ENCODE results near the gene CXXC4.

Gene CXXC4

DNA sequence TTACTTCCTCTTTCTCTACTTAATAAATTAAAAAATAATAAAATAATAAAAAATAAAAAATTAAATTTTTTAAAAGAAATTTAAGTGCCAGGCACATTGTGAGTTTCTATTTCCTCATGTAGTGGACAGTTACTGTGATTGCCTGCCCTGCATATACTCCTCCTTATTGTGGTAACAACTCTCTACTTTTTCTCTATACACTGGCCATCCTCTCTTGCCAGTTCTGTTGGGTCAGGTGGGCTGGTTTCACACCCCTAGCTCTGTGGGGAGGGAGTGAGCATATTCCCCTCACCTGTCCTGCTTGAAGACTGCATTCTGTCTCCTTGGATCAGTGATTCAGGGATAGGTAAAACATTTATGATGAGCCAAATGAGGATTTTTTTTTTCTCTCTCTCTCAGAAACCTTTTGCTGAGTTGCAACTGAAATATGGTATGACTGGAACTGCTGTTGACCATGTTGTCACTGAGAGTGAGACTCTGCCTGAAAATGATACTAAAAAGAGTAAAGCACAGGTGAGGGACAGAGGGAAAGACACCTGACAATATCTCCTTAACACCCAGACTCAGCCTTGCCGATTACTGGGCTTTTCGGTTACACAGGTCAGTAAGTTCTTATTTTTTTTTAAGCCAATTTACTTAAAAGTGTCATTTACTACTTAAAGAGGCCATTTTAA lies 37.2 kb downstream of the CXXC4 start:
- no peak for DNase-seq (ENCODE audit: low read depth, low spot score)
- WGBS (ENCODE audit: insufficient coverage, insufficient read length), result no CpG with 5 or more reads among the region's 2 CpGs
- Histone ChIP-seq H3K4me3 (ENCODE audit: low read length) (no peak overlapping the region), H3K27me3 (ENCODE audit: control insufficient read depth, insufficient read depth, low read length) (no peaks in the 10 kb centered on the region), H3K9me3 (ENCODE audit: control insufficient read depth, insufficient read depth, low read length) (no peaks in the 10 kb centered on the region), H3K4me1 (ENCODE audit: control insufficient read depth, insufficient read depth, low read length) (no peaks in the 10 kb centered on the region), H3K27ac (ENCODE audit: low read length) (no peak overlapping the region), H3K36me3 (ENCODE audit: control insufficient read depth, insufficient read depth, low read length) (no peaks in the 10 kb centered on the region)

DNA sequence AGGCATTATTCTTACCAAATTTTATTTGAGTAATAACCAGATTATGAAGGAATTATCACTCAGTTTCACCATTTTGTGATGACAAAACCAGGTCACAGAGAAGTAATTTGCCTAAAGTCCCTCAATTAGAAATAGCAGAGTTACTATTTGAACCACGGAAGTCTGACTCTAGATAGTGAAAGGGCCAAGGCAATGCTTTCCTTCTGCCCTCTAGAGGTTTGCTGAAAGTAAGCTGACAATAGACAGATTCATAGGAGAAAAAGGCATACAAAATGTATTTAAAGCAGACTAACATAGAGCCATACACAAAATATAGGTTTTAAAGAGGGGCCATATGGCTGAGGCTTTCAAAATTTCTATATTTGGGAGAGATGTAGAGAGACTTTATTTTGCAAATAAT lies 43.1 kb downstream of the CXXC4 start:
- no CpG with 5 or more reads among the region's 1 CpG for WGBS (ENCODE audit: insufficient coverage, insufficient read length)
- H3K4me3 ChIP-seq (ENCODE audit: low read length), result no peak overlapping the region
- no peak for DNase-seq (ENCODE audit: low read depth, low spot score)
- H3K4me1 ChIP-seq (ENCODE audit: control insufficient read depth, insufficient read depth, low read length), result peaks cover under 1% of the 10 kb centered on the region; the same call in 1 of the 2 replicates
- no peaks in the 10 kb centered on the region for H3K9me3 ChIP-seq (ENCODE audit: control insufficient read depth, insufficient read depth, low read length)
- H3K27ac ChIP-seq (ENCODE audit: low read length), result no peak overlapping the region
- no peaks in the 10 kb centered on the region for H3K27me3 ChIP-seq (ENCODE audit: control insufficient read depth, insufficient read depth, low read length)
- no peaks in the 10 kb centered on the region for H3K36me3 ChIP-seq (ENCODE audit: control insufficient read depth, insufficient read depth, low read length)

DNA sequence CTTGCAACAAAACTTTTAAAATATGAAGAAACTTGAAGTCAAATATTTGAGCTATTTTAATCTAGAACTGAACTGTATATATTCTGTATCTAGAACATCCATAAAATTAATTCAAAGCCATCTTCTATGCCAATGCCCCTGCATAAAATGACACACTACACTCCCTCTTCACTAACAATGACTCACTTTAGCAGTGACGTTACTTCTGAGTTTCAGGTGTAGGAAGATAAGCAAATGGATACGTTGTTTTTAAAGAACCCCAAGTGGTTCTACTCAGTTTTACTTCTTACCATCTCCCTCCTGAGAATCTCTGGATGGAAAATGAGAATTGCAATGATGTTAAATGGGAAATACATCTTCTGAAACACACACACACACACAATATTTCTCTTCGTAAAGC lies 45.2 kb downstream of the CXXC4 start:
- Histone ChIP-seq H3K36me3 (ENCODE audit: control insufficient read depth, insufficient read depth, low read length) (no peaks in the 10 kb centered on the region), H3K9me3 (ENCODE audit: control insufficient read depth, insufficient read depth, low read length) (no peaks in the 10 kb centered on the region), H3K27ac (ENCODE audit: low read length) (no peak overlapping the region), H3K27me3 (ENCODE audit: control insufficient read depth, insufficient read depth, low read length) (no peaks in the 10 kb centered on the region), H3K4me3 (ENCODE audit: low read length) (no peak overlapping the region), H3K4me1 (ENCODE audit: control insufficient read depth, insufficient read depth, low read length) (peaks cover 1% of the 10 kb centered on the region; the same call in 1 of the 2 replicates)
- DNase-seq (ENCODE audit: low read depth, low spot score), result no peak
- WGBS (ENCODE audit: insufficient coverage, insufficient read length), result no CpG with 5 or more reads among the region's 3 CpGs

DNA sequence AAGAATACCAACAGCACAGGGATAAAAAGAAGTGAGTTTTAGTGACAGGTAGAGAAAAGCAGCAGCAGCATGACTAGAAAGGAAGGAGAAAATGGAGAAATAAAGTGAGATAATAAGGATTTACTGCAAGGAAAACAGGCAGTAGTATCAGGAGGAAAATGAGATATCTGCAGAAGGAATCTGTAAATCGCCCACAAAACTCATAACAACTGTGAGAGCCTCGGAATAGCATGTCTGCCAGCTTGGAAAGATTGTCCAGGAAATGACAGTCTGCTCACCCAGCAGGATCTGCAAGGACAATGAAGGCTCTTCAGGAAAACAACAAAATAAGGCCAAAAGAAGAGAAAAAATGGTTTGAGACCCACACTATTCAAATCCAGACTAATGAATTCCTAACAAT lies 47.4 kb downstream of the CXXC4 start:
- DNase-seq (ENCODE audit: low read depth, low spot score), result no peak
- Histone ChIP-seq H3K9me3 (ENCODE audit: control insufficient read depth, insufficient read depth, low read length) (no peaks in the 10 kb centered on the region), H3K4me3 (ENCODE audit: low read length) (no peak overlapping the region), H3K4me1 (ENCODE audit: control insufficient read depth, insufficient read depth, low read length) (peaks cover 1% of the 10 kb centered on the region; the same call in 1 of the 2 replicates), H3K27ac (ENCODE audit: low read length) (no peak overlapping the region), H3K36me3 (ENCODE audit: control insufficient read depth, insufficient read depth, low read length) (no peaks in the 10 kb centered on the region), H3K27me3 (ENCODE audit: control insufficient read depth, insufficient read depth, low read length) (no peaks in the 10 kb centered on the region)
- no CpG with 5 or more reads among the region's 2 CpGs for WGBS (ENCODE audit: insufficient coverage, insufficient read length)

DNA sequence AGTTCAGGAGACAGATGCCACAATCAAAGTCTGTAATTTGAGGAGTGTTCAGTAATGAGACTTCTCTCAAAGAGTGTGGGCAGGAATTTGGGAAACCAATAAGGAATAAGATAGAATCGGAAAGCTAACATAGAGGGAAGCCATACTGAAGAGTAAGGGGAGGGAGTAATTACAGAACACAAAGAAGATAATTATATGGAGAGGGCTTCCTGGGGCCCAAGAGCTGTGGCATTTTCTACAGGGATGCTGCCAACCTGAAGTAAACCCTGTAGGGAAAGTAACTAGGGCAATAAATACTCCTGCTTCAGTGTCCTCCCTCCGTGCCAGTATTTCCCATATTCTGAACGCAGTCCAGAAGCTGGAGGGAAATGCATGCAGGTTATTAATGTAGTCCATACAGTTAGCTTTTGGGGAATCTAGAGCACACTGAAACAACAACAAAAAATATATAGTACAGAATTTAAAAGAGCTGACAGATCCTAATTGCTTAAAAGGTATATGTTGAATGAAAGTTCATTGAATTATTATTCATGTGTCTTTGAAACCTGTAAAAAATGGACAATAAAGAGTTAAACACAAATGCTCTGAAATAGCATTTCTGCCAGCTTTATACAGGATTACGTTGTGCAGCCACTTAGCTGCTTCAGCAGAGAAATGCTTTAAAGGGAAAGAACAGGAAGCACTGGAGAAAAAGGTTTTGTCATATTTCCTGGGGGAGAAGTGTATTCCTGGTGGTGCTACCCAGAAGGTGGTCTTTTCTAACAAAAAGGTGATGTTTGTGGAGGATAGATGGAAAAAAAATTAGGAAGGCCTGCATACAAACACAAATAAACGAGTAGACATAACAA lies 48.0 kb downstream of the CXXC4 start:
- no peaks in the 10 kb centered on the region for H3K27me3 ChIP-seq (ENCODE audit: control insufficient read depth, insufficient read depth, low read length)
- no peak for DNase-seq (ENCODE audit: low read depth, low spot score)
- WGBS (ENCODE audit: insufficient coverage, insufficient read length), result no CpG with 5 or more reads among the region's 5 CpGs
- no peak overlapping the region for H3K4me3 ChIP-seq (ENCODE audit: low read length)
- H3K4me1 ChIP-seq (ENCODE audit: control insufficient read depth, insufficient read depth, low read length), result peaks cover 1% of the 10 kb centered on the region; the same call in 1 of the 2 replicates
- H3K27ac ChIP-seq (ENCODE audit: low read length), result no peak overlapping the region
- H3K9me3 ChIP-seq (ENCODE audit: control insufficient read depth, insufficient read depth, low read length), result no peaks in the 10 kb centered on the region
- no peaks in the 10 kb centered on the region for H3K36me3 ChIP-seq (ENCODE audit: control insufficient read depth, insufficient read depth, low read length)

DNA sequence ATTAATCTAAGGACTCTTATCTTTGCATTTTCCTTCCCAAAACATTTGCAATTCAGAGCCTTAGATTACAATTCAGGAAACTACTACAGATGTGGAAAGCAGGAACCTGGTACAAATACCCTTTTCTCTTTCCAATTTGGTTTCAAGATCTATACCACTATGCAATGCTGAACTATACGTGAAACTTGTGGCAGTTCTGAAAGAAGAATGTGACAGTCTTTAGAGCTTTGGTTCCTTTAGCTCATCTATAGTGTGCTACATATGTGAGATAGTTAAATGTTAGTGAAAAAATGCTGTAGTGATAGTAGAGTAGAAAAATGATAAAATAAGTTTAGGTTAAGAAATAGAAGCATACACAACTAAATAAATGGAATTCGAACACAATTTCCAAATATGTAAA lies 50.0 kb downstream of the CXXC4 start:
- Histone ChIP-seq H3K4me3 (ENCODE audit: low read length) (no peak overlapping the region), H3K9me3 (ENCODE audit: control insufficient read depth, insufficient read depth, low read length) (no peaks in the 10 kb centered on the region), H3K27ac (ENCODE audit: low read length) (no peak overlapping the region), H3K36me3 (ENCODE audit: control insufficient read depth, insufficient read depth, low read length) (no peaks in the 10 kb centered on the region), H3K27me3 (ENCODE audit: control insufficient read depth, insufficient read depth, low read length) (no peaks in the 10 kb centered on the region), H3K4me1 (ENCODE audit: control insufficient read depth, insufficient read depth, low read length) (peaks cover 1% of the 10 kb centered on the region; the same call in 1 of the 2 replicates)
- no peak for DNase-seq (ENCODE audit: low read depth, low spot score)
- WGBS (ENCODE audit: insufficient coverage, insufficient read length), result no CpG with 5 or more reads among the region's 2 CpGs

DNA sequence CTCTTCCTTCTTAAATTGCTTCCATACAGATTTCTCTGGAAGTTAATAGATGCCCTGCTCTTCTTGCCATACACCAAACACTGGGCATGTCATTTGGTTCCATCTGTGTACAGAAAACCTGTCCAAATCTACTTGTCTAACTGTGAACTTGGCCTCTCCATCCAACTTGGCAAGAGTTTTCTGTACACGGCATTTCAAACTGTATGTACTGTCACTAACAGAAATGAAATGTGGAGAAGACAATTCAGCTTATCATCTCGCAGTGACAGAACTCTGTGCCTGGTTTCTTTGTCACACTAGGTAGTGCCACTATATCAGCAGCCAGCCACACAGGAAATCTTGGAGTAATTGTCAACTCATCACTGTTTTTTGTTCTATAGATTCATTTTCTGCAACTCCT lies 58.2 kb downstream of the CXXC4 start:
- no peak overlapping the region for H3K4me3 ChIP-seq (ENCODE audit: low read length)
- no peaks in the 10 kb centered on the region for H3K9me3 ChIP-seq (ENCODE audit: control insufficient read depth, insufficient read depth, low read length)
- no CpG with 5 or more reads among the region's 2 CpGs for WGBS (ENCODE audit: insufficient coverage, insufficient read length)
- no peaks in the 10 kb centered on the region for H3K4me1 ChIP-seq (ENCODE audit: control insufficient read depth, insufficient read depth, low read length)
- no peak for DNase-seq (ENCODE audit: low read depth, low spot score)
- no peaks in the 10 kb centered on the region for H3K27me3 ChIP-seq (ENCODE audit: control insufficient read depth, insufficient read depth, low read length)
- H3K36me3 ChIP-seq (ENCODE audit: control insufficient read depth, insufficient read depth, low read length), result no peaks in the 10 kb centered on the region
- H3K27ac ChIP-seq (ENCODE audit: low read length), result no peak overlapping the region

DNA sequence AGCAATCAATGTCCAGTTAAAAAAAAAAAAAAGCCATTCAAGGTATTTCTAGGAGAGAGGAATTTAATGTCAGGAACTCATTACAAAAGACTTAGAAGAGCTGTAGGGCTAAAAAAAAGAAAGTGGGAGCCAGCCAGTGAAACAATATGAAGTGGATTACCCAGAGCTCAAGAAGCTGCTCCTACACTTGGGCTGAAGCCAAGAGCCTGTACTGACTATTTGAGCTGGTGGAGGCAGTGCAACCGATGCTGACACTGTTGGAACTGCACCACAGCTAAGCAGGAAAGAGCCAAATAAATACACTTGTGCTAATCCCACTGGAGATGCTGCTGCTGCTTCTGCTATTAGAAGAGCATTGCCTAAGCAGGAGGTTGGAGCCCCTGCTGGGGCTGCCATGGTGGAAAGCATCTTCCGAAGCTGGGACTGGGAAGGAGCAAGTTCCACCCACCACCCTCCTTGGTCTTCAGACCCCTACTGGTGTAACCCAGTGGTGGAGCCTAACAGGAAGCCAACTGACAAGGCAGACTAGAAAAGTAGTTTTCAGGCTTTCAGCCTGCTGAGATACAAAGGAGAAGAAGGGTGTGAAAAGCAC lies 65.4 kb downstream of the CXXC4 start:
- Histone ChIP-seq H3K4me1 (ENCODE audit: control insufficient read depth, insufficient read depth, low read length) (0 out of 2 replicates have a peak, but pooled peaks cover 1% of the 10 kb centered on the region), H3K4me3 (ENCODE audit: low read length) (no peak overlapping the region), H3K9me3 (ENCODE audit: control insufficient read depth, insufficient read depth, low read length) (no peaks in the 10 kb centered on the region), H3K36me3 (ENCODE audit: control insufficient read depth, insufficient read depth, low read length) (no peaks in the 10 kb centered on the region), H3K27ac (ENCODE audit: low read length) (no peak overlapping the region), H3K27me3 (ENCODE audit: control insufficient read depth, insufficient read depth, low read length) (no peaks in the 10 kb centered on the region)
- WGBS (ENCODE audit: insufficient coverage, insufficient read length), result no CpG with 5 or more reads among the region's 2 CpGs
- no peak for DNase-seq (ENCODE audit: low read depth, low spot score)

DNA sequence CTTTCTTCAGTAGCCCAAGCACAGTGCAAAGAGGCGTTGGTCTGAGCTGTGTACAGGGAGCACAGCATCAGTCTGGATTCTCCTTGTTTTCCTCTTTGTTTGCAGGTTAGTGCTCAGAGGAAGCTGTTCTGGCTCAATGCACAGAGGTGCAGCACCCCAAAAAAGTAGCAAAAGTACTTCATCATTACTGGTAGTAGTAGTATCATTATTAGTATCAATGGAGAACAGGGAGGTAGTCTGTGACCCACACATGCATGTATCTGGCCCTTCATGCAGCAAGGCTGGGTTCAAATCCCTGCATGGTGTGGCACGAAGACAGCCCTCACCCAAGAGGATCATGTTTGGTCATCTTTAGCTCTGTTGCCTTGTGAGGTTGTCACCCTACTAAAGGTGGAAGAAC lies 68.7 kb downstream of the CXXC4 start:
- Histone ChIP-seq H3K27ac (ENCODE audit: low read length) (no peak overlapping the region), H3K9me3 (ENCODE audit: control insufficient read depth, insufficient read depth, low read length) (no peaks in the 10 kb centered on the region), H3K36me3 (ENCODE audit: control insufficient read depth, insufficient read depth, low read length) (no peaks in the 10 kb centered on the region), H3K4me1 (ENCODE audit: control insufficient read depth, insufficient read depth, low read length) (0 out of 2 replicates have a peak, but pooled peaks cover 1% of the 10 kb centered on the region), H3K27me3 (ENCODE audit: control insufficient read depth, insufficient read depth, low read length) (no peaks in the 10 kb centered on the region), H3K4me3 (ENCODE audit: low read length) (no peak overlapping the region)
- no peak for DNase-seq (ENCODE audit: low read depth, low spot score)
- WGBS (ENCODE audit: insufficient coverage, insufficient read length), result no CpG with 5 or more reads among the region's 2 CpGs

DNA sequence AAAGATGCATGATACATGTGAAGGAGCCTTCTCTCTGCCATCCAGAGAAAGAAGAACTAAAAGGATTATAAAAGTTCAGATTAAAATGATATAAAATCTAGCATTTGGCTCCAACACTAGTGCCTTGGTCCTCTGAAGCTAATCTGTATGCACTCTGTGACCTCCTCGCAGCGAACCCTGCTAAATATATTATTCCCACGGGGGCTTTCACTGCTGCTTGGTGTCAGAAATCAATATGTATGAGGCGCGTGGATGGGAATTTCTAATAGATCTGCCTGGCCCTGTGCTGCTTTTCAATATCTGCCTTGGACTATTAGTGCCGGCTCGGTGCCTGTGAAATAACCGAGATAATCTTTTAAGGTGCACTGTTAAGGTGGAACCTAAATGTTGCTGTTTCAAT lies 69.7 kb downstream of the CXXC4 start:
- H3K9me3 ChIP-seq (ENCODE audit: control insufficient read depth, insufficient read depth, low read length), result no peaks in the 10 kb centered on the region
- H3K4me3 ChIP-seq (ENCODE audit: low read length), result no peak overlapping the region
- no CpG with 5 or more reads among the region's 8 CpGs for WGBS (ENCODE audit: insufficient coverage, insufficient read length)
- 0 out of 2 replicates have a peak, but pooled peaks cover 1% of the 10 kb centered on the region for H3K4me1 ChIP-seq (ENCODE audit: control insufficient read depth, insufficient read depth, low read length)
- no peak overlapping the region for H3K27ac ChIP-seq (ENCODE audit: low read length)
- no peak for DNase-seq (ENCODE audit: low read depth, low spot score)
- no peaks in the 10 kb centered on the region for H3K36me3 ChIP-seq (ENCODE audit: control insufficient read depth, insufficient read depth, low read length)
- no peaks in the 10 kb centered on the region for H3K27me3 ChIP-seq (ENCODE audit: control insufficient read depth, insufficient read depth, low read length)

Measured in iPS DF 6.9 (cell line).